HG02973 (cell line): Measurements from ENCODE around the gene COL4A3.
A peak's percentile ranks its signal among the peaks of the same experiment; 100 is the strongest.
"Not testable (repeated sequence)": the region's sequence is repeated elsewhere in the genome, so short reads cannot be mapped to it uniquely, and the experiment has no call there.

Experiments used
- ATAC-seq: cut with Tn5 transposase; IDR thresholded peaks from one replicate; pipeline ENCODE4 v1.9.1; 2021; ENCODE audit warnings: moderate library complexity; ENCODE audit not compliant: unreplicated experiment

COL4A3 gene

DNA sequence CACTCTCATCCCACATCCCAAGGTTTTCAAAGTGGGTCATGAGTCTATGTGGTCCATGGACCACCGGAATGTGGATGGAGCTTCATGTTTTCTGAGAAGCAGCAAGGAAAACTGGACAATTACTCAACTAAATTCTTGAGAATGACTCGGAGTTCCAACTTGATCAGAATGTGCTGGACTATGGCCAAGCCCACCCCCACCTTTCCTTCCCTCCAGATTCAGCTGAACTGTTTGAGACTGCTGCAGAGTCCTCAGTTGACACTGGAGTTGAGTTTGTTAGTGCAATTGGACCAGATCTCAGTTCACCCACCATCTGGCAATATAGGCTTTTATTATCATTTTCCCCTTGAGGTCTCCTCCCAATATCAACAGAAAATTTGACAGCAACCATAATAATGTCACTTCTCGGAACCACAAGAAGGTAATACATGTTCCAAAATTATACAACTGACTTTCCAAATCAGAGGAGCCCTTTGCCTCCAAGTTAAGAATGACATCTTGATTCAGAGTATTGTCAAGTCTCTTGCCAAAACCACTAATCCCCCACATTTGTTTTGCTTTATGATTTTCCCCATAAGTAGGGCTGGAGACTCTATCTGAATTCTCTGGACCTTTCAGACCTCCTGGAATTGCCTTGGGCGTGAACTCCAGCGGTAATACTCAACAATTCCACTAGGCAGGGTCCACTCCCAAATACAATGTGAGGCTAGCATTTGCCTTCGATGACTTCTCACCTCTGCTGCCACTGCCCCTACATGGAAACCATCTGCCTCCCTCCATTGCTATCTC lies 9.2 kb upstream of the COL4A3 start:
- no peak for ATAC-seq

DNA sequence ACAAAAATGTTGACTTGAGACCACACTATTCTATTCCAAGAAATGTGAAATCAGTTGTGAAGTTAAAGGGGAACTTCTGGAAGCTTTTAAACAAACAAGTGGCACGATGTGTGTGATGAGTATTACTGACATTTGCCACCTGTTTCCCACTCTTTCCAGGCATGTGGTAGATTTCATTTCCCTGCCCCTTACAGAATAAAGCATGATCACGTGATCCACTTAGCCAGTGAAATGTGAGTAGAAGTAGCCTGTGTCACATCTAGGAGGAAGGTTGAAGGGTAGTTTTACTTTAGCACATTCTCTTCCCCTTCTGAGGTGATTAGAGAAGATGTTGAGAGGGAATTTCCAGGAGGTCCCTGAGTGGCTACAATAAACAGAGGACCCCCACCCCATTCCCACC lies 4.3 kb upstream of the COL4A3 start:
- ATAC-seq: no peak

DNA sequence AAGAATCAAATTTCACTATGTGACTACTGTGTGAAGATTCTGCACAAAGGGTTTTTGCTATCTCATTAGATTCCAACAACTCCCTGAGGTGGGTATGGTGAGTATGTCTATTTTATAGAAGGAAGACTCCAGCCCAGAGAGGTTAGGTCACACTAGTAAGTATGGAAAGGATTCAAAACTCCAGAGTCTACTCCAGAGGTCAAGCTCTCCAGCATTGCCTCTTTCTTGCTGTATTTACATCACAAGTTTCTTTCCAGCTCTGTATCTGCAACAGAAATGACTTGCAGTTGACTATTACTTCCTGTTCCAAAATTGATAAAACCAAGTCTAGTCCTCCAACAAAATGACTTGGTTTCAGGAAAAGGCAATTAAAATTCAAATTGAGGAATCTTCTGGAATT lies 2.5 kb upstream of the COL4A3 start:
- no peak for ATAC-seq

DNA sequence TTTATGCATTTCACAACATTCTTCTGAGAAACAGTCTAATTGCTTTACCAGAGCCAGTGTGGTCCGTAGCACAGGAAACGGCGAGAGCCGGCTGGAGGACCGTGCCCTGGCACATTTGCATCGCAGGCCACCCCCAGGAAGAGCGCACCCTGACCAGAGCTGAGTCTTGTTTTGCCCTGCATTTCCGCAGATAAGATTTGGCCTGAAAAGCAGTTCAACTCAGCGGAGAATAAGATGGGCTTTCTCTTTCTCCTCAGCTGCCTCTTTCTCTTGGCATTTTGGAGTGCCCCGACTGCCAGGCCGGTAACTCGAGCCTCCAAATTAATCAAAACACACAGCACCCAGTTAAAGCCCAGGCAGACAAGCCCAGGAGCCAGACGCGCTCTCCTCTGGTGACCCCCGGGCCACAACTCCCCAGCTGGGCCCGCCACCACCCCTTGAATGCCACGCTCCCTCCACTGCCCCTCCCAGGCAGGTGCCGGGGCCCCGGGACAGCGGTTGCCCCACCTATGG lies 883 bp upstream of the COL4A3 start:
- ATAC-seq: peak; percentile 50

- ATAC-seq: peak; percentile 52
Measured at GRCh38 chr2:227164763-227165291, 403 bp downstream of the COL4A3 start.

DNA sequence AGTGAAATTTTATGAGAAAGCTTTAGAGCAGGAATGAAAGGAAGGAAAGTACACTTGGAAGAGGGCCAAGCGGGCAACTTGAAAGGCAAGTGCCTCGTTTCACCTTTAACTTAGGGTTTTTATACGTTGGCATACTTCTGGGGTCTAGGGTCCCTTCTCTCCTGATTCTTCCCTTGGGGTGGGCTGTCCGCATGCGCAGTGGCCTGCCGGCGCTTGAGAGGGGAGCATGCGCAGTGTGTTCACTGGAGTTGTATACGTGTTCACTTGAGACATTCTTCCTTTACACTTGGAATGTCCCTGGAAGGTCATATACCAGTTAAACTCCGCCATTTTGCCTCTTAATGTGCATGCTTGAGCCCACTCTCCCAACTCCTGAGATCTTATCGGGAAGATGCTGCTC lies 7.4 kb downstream of the COL4A3 start:
- not testable (repeated sequence) for ATAC-seq

DNA sequence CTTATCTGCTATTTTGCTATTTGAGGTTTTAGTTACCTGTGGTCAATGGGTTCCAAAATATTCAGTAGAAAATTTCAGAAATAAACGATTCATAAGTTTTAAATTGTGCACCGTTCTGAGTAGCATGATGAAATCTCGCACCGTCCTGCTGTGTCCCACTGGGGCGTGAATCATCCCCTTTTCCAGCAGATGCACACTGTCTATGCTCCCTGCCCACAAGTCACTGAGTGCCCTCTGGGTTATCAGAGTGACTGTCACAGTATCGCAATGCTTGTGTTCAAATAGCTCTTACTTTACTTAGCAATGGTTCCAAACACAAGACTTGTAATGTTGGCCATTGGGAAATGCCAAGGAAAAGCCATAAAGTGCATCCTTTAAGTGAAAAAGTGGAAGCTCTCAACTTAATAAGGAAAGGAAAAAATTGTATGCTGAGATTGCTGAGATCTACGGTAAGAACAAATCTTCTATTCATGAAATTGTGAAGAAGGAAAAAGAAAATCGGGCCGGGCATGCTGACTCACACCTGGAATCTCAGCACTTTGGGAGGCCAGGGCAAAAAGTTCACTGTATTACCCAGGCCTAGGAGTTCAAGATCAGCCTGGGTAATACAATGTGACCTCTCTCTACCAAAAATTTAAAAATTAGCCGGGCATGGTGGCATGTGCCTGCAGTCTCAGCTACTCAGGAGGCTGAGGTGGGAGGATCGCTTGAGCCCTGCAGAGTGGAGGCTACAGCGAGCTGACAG lies 13.3 kb downstream of the COL4A3 start:
- ATAC-seq: no peak

GRCh38 chr2:227179988-227180685 lies 15.7 kb downstream of the COL4A3 start:
- no peak for ATAC-seq

DNA sequence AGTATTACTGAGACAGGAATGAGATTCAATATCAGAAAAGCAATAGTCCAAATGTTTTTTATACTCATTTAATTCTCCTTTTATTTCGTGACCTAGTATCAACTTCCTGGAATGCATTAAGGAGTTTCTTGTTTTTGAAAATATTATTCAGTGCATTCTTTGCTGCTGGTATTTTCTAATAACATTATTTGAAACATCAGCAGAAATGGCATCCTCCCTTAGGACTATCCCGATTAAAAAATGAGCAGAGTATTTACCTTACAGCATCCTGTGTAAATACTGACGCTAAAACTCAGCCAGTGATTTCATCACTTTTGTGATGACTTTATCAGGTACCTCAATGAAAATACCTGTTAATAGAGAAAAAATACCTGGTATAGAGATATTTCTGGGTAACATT lies 16.3 kb downstream of the COL4A3 start:
- ATAC-seq: no peak

DNA sequence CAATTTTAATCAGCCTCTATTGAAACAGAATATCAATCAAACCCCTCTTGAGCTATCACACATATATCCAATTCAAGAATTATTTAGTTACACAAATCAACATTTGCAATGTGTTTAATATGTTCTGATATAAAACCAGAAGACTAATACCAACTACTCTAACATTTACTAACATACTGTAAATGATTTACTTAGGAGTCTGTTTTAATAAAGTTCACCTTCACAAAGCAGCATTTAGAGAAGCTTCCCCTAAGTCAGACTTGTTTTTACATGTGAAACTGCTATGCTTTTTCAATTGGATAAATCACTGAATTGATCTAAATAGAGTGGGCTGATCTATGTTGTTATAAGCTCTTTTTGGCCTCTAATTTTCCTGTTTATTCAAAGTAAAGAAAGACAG lies 18.3 kb downstream of the COL4A3 start:
- no peak for ATAC-seq

DNA sequence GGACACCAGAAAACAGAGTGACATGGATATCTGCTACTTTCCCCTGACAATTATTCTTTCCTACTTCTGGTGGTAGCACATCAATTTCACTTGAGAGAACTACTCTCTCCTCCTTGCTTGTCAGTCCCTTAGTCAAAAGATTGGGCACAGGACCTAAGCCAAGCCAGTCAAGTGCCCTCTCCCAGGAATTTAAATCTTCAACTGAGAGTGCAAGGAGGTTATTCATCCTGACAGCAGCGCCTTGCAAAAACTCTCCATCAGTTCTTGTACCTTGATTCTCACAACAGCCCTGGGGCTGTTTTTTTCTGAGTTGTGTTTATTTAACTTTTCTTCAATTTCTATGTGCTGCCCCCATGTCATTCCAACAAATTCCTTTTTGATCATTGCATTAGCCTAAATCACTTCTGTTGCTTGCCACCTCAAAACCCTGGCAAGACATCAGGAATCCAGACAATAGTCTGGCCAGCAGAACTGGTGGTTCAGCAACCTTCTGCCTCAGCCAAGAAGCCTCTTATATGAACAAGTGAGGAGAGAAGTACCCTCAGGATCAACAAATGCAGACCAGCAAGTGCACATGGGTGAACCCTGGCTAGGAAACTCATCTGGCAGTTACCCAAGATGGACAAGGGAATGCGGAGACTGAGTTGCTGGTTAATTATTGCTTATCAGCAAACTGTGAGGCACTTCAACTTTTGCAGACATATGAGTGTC lies 19.4 kb downstream of the COL4A3 start:
- ATAC-seq: no peak

DNA sequence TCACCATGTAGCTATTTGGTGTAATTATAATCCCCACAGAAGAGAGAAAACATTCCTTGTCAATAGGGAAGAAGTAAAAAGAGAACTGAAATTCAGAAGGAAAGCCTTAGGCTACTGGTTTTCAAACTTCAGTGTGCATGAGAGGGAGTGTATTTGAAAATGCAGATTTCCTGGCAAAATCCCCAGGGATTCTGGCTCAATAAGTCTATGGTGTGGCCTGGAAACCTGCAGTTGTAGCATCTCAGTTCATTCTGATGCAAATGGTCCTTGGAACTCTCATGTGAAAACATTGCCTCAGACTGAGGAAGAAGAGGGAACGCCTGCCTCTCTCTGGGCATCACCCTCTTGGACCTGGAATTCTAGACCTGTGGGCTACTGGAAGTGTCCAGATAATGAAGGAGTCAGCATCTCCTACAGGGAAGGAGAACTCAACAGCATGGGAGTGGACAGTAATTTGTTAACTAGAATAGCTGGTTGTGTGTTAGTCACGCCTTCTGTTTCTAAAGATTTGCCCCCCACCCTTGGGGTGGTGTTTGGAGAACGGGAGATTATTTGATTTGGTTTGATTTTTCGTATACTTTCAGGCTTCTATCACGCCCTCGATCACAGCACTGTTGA lies 21.3 kb downstream of the COL4A3 start:
- no peak for ATAC-seq

DNA sequence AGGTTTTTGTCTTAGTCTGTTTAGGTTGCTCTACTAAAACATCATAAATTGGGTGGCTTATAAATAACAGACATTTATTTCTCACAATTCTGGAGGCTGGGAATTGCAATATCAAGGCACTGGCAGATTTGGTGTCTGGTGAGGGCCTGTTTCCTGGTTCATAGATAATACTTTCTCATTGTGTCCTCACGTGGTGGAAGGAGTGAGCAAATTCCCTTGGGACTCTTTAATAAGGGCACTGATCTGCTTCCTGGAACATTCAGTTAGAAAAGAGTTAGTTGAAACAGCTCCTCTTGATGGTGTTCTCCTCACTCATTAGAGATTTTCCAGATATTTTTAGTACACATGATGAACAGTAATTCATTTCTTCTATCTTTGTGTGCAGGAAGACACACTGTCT lies 22.3 kb downstream of the COL4A3 start:
- no peak for ATAC-seq

DNA sequence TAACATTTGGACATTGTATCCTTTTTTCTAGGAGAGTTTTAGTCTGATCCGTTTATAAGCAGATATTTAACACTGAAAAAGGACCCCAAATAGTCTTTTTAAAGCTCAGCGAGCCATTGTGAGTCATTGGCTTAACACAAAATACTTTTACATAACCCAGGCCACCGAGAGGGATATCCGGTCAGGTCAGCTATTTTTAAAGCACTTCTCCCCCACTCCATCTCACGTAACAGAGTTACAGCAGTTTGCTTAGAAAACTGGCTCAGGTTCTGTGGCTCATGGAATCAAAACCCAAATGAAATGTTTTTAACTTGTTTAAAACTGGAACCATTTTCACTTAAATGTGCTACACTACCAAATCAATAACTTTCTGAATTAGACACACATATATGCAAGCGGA lies 23.9 kb downstream of the COL4A3 start:
- ATAC-seq: no peak

- ATAC-seq: no peak
Measured at GRCh38 chr2:227191367-227191766, 26.9 kb downstream of the COL4A3 start.

DNA sequence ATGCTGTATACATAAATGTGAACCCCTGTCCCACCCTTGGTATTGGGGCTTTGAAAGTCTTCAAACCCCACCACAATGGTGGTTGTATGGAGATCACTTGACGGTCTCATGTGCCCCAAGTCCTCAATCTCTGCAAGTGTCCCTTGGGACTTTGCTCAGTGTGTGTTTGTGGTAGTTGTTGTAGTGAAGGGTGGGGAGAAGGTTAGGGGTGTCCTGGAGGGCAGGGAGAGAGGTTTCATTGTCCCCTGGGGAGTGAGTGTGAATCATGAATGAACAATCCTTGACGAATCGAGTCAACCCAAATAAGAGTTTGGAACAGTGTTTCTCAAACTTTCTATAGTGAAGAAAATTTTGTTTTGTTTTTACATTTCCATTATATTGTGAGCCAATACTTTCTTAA lies 28.1 kb downstream of the COL4A3 start:
- ATAC-seq: no peak

GRCh38 chr2:227194219-227194618 lies 29.8 kb downstream of the COL4A3 start:
- no peak for ATAC-seq

DNA sequence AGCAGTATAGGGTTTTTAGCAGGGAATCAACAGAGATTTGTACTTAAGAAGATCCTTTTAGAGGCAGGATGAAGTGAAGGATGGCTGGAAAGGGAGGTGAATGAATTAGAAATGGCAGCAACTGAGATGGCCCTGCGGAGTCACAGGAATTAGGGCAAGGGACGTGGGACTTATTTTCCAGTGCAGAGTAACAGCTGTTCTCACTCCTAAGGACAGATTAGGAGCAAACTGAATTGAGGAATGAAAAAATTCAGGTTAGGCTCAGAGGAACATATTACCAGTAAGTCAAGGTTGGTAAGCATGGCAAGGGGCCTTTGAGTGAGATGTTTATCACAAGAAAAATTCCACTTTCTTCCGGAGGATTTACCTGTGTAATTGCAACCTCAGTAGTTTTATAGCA lies 34.4 kb downstream of the COL4A3 start:
- no peak for ATAC-seq

GRCh38 chr2:227201771-227202170 lies 37.3 kb downstream of the COL4A3 start:
- ATAC-seq: no peak

GRCh38 chr2:227204452-227204851 lies 40.0 kb downstream of the COL4A3 start:
- ATAC-seq: no peak
